IPS DF 4.7 (cell line): Measurements from ENCODE around the gene SASS6.

Source experiments
- DNase-seq: peaks from one replicate; pipeline ENCODE4 v3.0.0-alpha.2; 2013; ENCODE audit warnings: low spot score; ENCODE audit errors: extremely low read depth

SASS6 gene

GRCh38 chr1:100045206-100045605, 87.5 kb downstream of the SASS6 start:
- DNase-seq = no peak

GRCh38 chr1:100039591-100039990, 93.1 kb downstream of the SASS6 start:
- DNase-seq = no peak

GRCh38 chr1:100038660-100039287, 94.0 kb downstream of the SASS6 start:
- no peak for DNase-seq

- DNase-seq = no peak
Observed at GRCh38 chr1:100037927-100038659, 94.6 kb downstream of the SASS6 start.

GRCh38 chr1:100037656-100037926, 95.1 kb downstream of the SASS6 start:
- no peak for DNase-seq

GRCh38 chr1:100036718-100037655, 95.7 kb downstream of the SASS6 start:
- no peak for DNase-seq

GRCh38 chr1:100035214-100035613, 97.5 kb downstream of the SASS6 start:
- no peak for DNase-seq

GRCh38 chr1:100034470-100034869, 98.3 kb downstream of the SASS6 start:
- no peak for DNase-seq
